H9 (cell line): ENCODE results near the gene EIF2S3. TPM values are rescaled to one million over a fixed set of nuclear protein-coding genes. Genes with fewer than 3 reads are reported as not detected.

Experiments
- DNase-seq: peaks from one replicate; pipeline ENCODE4 v3.0.0-alpha.2; 2017
- H2AFZ ChIP-seq: one replicate; pipeline ENCODE4 v1.6.1; 2013; ENCODE audit warnings: mild to moderate bottlenecking, low read length, control low read depth, moderate library complexity
- H2AK5ac ChIP-seq: 2 replicates; pipeline ENCODE4 v1.6.1; 2013; ENCODE audit warnings: low read length, control low read depth, mixed read lengths; ENCODE audit not compliant: insufficient read length
- H2BK120ac ChIP-seq: one replicate; pipeline ENCODE4 v1.6.1; 2013; ENCODE audit warnings: low read depth, mild to moderate bottlenecking, low read length, control low read depth, inconsistent platforms; ENCODE audit not compliant: poor library complexity, severe bottlenecking
- H2BK12ac ChIP-seq: 2 replicates; pipeline ENCODE4 v1.6.1; 2013; ENCODE audit warnings: low read length, control low read depth, mixed read lengths, low read depth; ENCODE audit not compliant: insufficient read length
- H2BK15ac ChIP-seq: 2 replicates; pipeline ENCODE4 v1.6.1; 2013; ENCODE audit warnings: low read depth, low read length, control low read depth
- H2BK20ac ChIP-seq: one replicate; pipeline ENCODE4 v1.6.1; 2013; ENCODE audit warnings: low read depth, mild to moderate bottlenecking, low read length, control low read depth, inconsistent platforms; ENCODE audit not compliant: poor library complexity, severe bottlenecking
- H2BK5ac ChIP-seq: 2 replicates; pipeline ENCODE4 v1.6.1; 2013; ENCODE audit warnings: low read length, control low read depth, mixed read lengths; ENCODE audit not compliant: insufficient read length
- H3K14ac ChIP-seq: 2 replicates; pipeline ENCODE4 v1.6.1; 2013; ENCODE audit warnings: low read length, control low read depth; ENCODE audit not compliant: insufficient read depth
- H3K18ac ChIP-seq: 2 replicates; pipeline ENCODE4 v1.6.1; 2013; ENCODE audit warnings: low read depth, mild to moderate bottlenecking, mixed read lengths, low read length, control low read depth; ENCODE audit not compliant: insufficient read length
- H3K23ac ChIP-seq: 2 replicates; pipeline ENCODE4 v1.6.1; 2013; ENCODE audit warnings: low read length, control low read depth, mixed read lengths, low read depth; ENCODE audit not compliant: insufficient read length
- H3K23me2 ChIP-seq: 2 replicates; pipeline ENCODE4 v1.6.1; 2013; ENCODE audit warnings: low read depth, mild to moderate bottlenecking, mixed read lengths, low read length, control low read depth; ENCODE audit not compliant: insufficient read length, poor library complexity, severe bottlenecking
- H3K27ac ChIP-seq: 2 replicates; pipeline ENCODE4 v1.5.1; 2013; ENCODE audit warnings: low read length, control low read depth, mixed read lengths, low read depth; ENCODE audit not compliant: insufficient read length
- H3K27me3 ChIP-seq: 2 replicates; pipeline ENCODE4 v1.6.1; 2013; ENCODE audit warnings: low read length, control low read depth, inconsistent platforms; ENCODE audit not compliant: insufficient read depth
- H3K4ac ChIP-seq: 2 replicates; pipeline ENCODE4 v1.6.1; 2013; ENCODE audit warnings: low read depth, mild to moderate bottlenecking, control low read depth, inconsistent platforms, low read length, moderate library complexity
- H3K4me1 ChIP-seq: 2 replicates; pipeline ENCODE4 v1.6.1; 2013; ENCODE audit warnings: low read length, control low read depth, inconsistent platforms; ENCODE audit not compliant: insufficient read depth
- H3K4me2 ChIP-seq: 2 replicates; pipeline ENCODE4 v1.6.1; 2013; ENCODE audit warnings: low read length, control low read depth, mixed read lengths; ENCODE audit not compliant: insufficient read length, insufficient read depth
- H3K56ac ChIP-seq: 2 replicates; pipeline ENCODE4 v1.6.1; 2013; ENCODE audit warnings: low read depth, mild to moderate bottlenecking, mixed read lengths, low read length, control low read depth; ENCODE audit not compliant: insufficient read length
- H3K79me1 ChIP-seq: 2 replicates; pipeline ENCODE4 v1.6.1; 2013; ENCODE audit warnings: low read depth, mild to moderate bottlenecking, moderate library complexity, low read length, control low read depth, inconsistent platforms; ENCODE audit not compliant: insufficient read depth, poor library complexity, severe bottlenecking
- H3K79me2 ChIP-seq: 2 replicates; pipeline ENCODE4 v1.6.1; 2013; ENCODE audit warnings: low read length, control low read depth, inconsistent platforms; ENCODE audit not compliant: insufficient read depth
- H3K9ac ChIP-seq: 2 replicates; pipeline ENCODE4 v1.6.1; 2013; ENCODE audit warnings: low read length, control low read depth, mixed read lengths; ENCODE audit not compliant: insufficient read length; ENCODE audit errors: extremely low read depth
- H3K9me3 ChIP-seq: one replicate; pipeline ENCODE4 v1.6.1; 2013; ENCODE audit warnings: low read depth, low read length, inconsistent platforms; ENCODE audit not compliant: control insufficient read depth
- H3T11ph ChIP-seq: one replicate; pipeline ENCODE4 v1.6.1; 2013; ENCODE audit warnings: mild to moderate bottlenecking, low read length, control low read depth, inconsistent platforms
- H4K20me1 ChIP-seq: one replicate; pipeline ENCODE4 v1.6.1; 2013; ENCODE audit not compliant: control insufficient read depth, insufficient read length, insufficient read depth
- H4K5ac ChIP-seq: 2 replicates; pipeline ENCODE4 v1.6.1; 2013; ENCODE audit warnings: low read depth, mild to moderate bottlenecking, mixed read lengths, low read length, control low read depth; ENCODE audit not compliant: insufficient read length
- H4K8ac ChIP-seq: replicated peaks from 2 replicates; pipeline ENCODE4 v1.6.1; 2013; ENCODE audit warnings: low read length, control low read depth, mixed read lengths, low read depth; ENCODE audit not compliant: insufficient read length
- H4K91ac ChIP-seq: 2 replicates; pipeline ENCODE4 v1.6.1; 2013; ENCODE audit warnings: low read depth, mild to moderate bottlenecking, moderate library complexity, mixed read lengths, low read length, control low read depth; ENCODE audit not compliant: insufficient read length
- H3K27ac Mint-ChIP-seq, 3 experiments: 2 replicates in 2 of 3; 3 replicates in 1 of 3; pipeline ENCODE4 v1.8.0; 2020 to 2021; ENCODE audit warnings: mixed read lengths in 3 of 3, mild to moderate bottlenecking in 1 of 3, moderate library complexity in 1 of 3
- H3K27me3 Mint-ChIP-seq: 2 replicates; pipeline ENCODE4 v1.8.0; 2021; ENCODE audit warnings: low read depth, mild to moderate bottlenecking, moderate library complexity, mixed read lengths
- H3K36me3 Mint-ChIP-seq, 3 experiments: 2 replicates in 2 of 3; 3 replicates in 1 of 3; pipeline ENCODE4 v1.8.0; 2020 to 2021; ENCODE audit warnings: low read depth in 3 of 3, mixed read lengths in 3 of 3; ENCODE audit not compliant: insufficient read depth in 1 of 3
- H3K4me1 Mint-ChIP-seq, 2 experiments: 2 replicates each; pipeline ENCODE4 v1.8.0; 2020; ENCODE audit warnings: mixed read lengths in 2 of 2
- H3K4me3 Mint-ChIP-seq, 2 experiments: 2 replicates in 1 of 2; 3 replicates in 1 of 2; pipeline ENCODE4 v1.8.0; 2020 to 2021; ENCODE audit warnings: mild to moderate bottlenecking in 2 of 2, mixed read lengths in 2 of 2, moderate library complexity in 1 of 2
- H3K9me3 Mint-ChIP-seq, 2 experiments: 2 replicates in 1 of 2; 3 replicates in 1 of 2; pipeline ENCODE4 v1.8.0; 2020; ENCODE audit warnings: mild to moderate bottlenecking in 2 of 2, mixed read lengths in 2 of 2, moderate library complexity in 1 of 2
- CTCF ChIP-seq: fragments of 200-600 bp; sonication (generic); conservative IDR thresholded peaks from 3 replicates; pipeline ENCODE4 v1.8.0; 2021; ENCODE audit warnings: antibody characterized with exemption, mild to moderate bottlenecking
- WGBS: extraction: QIAGEN DNeasy Blood & Tissue Kit; methylation state at CpG from one replicate; pipeline ENCODE4 v1.1.7; 2013; ENCODE audit warnings: missing lambda C conversion rate, low lambda C conversion rate, mixed read lengths; ENCODE audit not compliant: insufficient read length; ENCODE audit errors: extremely low coverage; 5-methylcytosine and 5-hydroxymethylcytosine counted together
- total RNA-seq: library from RNA; stranded (reverse); gene quantifications from 2 replicates; pipeline ENCODE4 v1.2.1, GENCODE V29; 2021

The EIF2S3 gene
- total RNA-seq, 1 experiment from 2014 or later: 598 TPM

GRCh38 chrX:24099394-24099793, 44.6 kb downstream of the EIF2S3 start:
- no CpG with 5 or more reads among the region's 6 CpGs for WGBS
- Histone ChIP-seq H3K79me2 (no peaks in the 10 kb centered on the region), H2BK5ac (no peak overlapping the region), H4K5ac (no peak overlapping the region), H3K18ac (no peak overlapping the region), H2AK5ac (no peak overlapping the region), H3K23me2 (no peaks in the 10 kb centered on the region), H3K9me3 (no peaks in the 10 kb centered on the region), H3K23ac (no peak overlapping the region), H3K4me1 (no peaks in the 10 kb centered on the region), H4K20me1 (no peaks in the 10 kb centered on the region), H3K9ac (no peak overlapping the region), H2AFZ (no peak overlapping the region), H2BK20ac (no peak overlapping the region), H3K27ac (no peak overlapping the region), H3K56ac (no peak overlapping the region), H3K4me2 (no peak overlapping the region), H3K4ac (no peak overlapping the region), H2BK12ac (no peak overlapping the region), H4K91ac (no peak overlapping the region), H3T11ph (no peak overlapping the region), H3K14ac (no peak overlapping the region), H3K27me3 (no peaks in the 10 kb centered on the region), H2BK15ac (no peak overlapping the region), H3K79me1 (no peaks in the 10 kb centered on the region), H2BK120ac (no peak overlapping the region), H4K8ac (no peak overlapping the region)
- no peak for DNase-seq
- H3K27me3 Mint-ChIP-seq: no peaks in the 10 kb centered on the region
- no peaks in the 10 kb centered on the region for H3K36me3 Mint-ChIP-seq
- no peak overlapping the region for H3K27ac Mint-ChIP-seq
- H3K4me1 Mint-ChIP-seq: peaks cover 6 to 12% of the 10 kb centered on the region in 2 experiments
- H3K9me3 Mint-ChIP-seq: no peaks in the 10 kb centered on the region
- no peak for TF ChIP-seq CTCF
- no peak overlapping the region for H3K4me3 Mint-ChIP-seq
